ENCODE measurements around the gene ZNF500. TPM values are rescaled to one million over a fixed set of nuclear protein-coding genes. Genes with fewer than 3 reads are reported as not detected.

The ZNF500 gene
- total and polyA plus RNA-seq, 8 donors, result 12.5 to 20.8 (median 15.2) TPM

DNA sequence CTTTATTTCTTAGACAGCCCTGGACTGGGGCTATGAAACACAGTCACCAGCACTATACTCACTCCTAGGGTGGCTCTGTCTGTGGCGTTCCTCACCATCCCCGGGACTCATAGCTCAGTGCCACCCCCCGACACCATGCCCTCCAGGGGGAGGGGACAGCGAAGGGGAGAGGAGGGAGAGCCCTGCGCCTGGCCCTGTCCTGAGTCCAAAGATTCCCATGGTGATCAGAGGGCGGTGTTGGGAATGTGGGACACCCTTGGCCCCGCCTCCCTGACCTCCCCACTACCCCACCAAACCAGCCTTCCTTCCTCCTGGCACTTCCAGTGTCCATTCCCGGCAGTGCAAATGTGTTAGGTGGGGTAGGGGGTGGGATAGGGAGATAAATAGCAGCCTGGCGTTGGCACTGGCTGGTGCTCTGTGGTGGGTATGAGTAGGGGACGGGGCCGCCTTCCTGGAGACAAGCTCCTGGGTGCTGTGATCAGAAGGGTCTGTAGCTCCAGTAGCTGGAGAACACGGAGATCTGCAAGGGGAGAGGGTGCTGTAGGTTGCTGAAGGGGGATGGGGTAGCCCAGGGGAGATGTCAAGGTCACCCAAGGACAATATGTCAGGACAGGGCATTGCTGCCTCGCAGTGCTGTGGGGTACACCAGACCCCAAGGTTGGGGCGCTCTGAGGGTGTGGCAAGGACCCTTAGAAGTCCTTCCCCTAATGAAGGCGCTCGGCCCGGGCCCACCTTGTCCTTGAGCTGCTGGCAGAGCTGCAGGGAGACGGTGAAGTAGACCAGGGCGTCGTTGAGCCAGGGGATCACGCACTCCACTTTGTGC lies 30.2 kb upstream of the ZNF500 start:
- intact Hi-C loops (cut with DNase I), result no loop called here
- ATAC-seq (no peak), DNase-seq (no peak)
- Histone ChIP-seq H3K27me3 (no peaks in the 10 kb centered on the region), H3K36me3 (peaks cover 0 to 39% of the 10 kb centered on the region in 2 donors), H3K4me1 (peaks cover 14 to 24% of the 10 kb centered on the region in 2 donors), H3K27ac (no peak overlapping the region), H3K4me3 (no peak overlapping the region), H3K9me3 (no peaks in the 10 kb centered on the region)
- TF ChIP-seq, protein P1, sequence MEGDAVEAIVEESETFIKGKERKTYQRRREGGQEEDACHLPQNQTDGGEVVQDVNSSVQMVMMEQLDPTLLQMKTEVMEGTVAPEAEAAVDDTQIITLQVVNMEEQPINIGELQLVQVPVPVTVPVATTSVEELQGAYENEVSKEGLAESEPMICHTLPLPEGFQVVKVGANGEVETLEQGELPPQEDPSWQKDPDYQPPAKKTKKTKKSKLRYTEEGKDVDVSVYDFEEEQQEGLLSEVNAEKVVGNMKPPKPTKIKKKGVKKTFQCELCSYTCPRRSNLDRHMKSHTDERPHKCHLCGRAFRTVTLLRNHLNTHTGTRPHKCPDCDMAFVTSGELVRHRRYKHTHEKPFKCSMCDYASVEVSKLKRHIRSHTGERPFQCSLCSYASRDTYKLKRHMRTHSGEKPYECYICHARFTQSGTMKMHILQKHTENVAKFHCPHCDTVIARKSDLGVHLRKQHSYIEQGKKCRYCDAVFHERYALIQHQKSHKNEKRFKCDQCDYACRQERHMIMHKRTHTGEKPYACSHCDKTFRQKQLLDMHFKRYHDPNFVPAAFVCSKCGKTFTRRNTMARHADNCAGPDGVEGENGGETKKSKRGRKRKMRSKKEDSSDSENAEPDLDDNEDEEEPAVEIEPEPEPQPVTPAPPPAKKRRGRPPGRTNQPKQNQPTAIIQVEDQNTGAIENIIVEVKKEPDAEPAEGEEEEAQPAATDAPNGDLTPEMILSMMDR (IDR thresholded peaks at IDR 0.05), result no peak

DNA sequence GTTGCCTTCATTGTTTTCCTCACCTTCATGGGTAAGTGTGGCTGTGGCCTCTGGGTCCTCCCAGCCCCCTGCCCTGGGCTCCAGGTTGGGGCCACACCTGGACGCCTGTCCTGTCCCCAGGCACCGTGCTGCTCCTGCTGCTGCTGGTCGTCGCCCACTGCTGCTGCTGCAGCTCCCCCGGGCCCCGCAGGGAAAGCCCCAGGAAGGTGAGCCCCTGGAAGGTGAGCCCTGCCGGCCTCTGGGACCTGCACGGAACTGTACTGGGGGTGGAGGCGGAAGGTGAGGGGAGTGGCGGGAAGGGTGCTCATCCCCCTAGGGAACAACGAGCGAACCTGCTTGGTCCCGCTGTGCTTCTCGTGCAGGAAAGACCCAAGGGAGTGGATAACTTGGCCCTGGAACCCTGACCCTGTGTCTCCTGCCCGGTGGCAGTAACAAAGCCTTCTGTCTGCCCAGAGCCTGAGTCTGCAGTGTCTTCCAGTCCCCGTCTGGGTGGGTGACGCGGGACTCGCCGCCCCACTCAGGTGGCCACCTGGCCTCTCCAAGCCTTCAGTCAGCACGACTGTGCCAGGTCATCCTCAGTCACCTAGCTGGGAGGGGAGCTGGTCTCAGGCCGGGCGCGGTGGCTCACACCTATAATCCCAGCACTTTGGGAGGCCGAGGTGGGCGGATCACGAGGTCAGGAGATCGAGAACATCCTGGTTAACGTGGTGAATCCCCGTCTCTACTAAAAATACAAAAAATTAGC lies 29.0 kb upstream of the ZNF500 start:
- Histone ChIP-seq H3K4me1 (peaks cover 5 to 13% of the 10 kb centered on the region in 2 donors), H3K27ac (no peak overlapping the region), H3K27me3 (no peaks in the 10 kb centered on the region), H3K36me3 (peaks cover 0 to 39% of the 10 kb centered on the region in 2 donors), H3K9me3 (no peaks in the 10 kb centered on the region), H3K4me3 (peak overlapping the region in 1 of 2 donors; percentile 26)
- DNase-seq (no peak), ATAC-seq (no peak)
- intact Hi-C loops (cut with DNase I), result no loop called here
- TF ChIP-seq, protein P1 (IDR thresholded peaks at IDR 0.05), result no peak

DNA sequence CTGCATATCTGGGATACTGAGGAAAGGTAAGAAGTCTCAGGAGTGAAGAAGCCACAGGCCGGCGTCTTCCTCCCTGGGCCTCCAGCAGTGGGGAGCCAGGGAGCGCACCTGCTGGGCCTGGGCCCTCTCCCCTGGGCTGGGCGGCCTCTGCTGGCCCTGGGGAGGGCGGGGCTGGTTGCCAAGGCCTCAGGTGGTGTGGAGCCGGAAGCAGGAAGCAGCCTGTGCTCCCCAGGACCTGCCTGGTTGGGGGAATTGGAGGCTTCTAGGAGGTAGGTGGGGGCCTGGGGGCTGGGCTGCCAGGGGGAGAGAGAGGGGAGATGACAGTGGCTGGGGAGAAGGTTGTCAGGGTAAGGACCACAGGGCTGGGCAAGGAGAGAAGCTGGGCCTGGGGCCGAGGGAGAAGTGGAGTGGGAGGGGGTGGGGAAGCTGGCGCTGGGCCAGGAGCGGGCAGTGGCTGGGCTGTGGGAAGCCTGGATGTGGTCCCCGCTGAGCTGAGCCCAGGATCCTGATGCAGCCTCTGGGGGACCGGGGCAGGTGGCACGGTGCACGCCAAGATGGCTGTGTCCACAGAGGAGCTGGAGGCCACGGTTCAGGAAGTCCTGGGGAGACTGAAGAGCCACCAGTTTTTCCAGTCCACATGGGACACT lies 28.3 kb upstream of the ZNF500 start, which contains the start of gene SMIM22:
Gene SMIM22, plus strand, starts transcription at position 189 of the 647 bp plus-strand sequence. Its CDS starts 366 bp downstream, at position 555.
- Histone ChIP-seq H3K27ac (no peak within 1 kb of the TSS), H3K4me3 (peak within 1 kb of the TSS in 1 of 2 donors; percentile 26), H3K9me3 (no peaks in the 10 kb centered on the region), H3K27me3 (no peaks in the 10 kb centered on the region), H3K36me3 (peaks cover 0 to 39% of the 10 kb centered on the region in 2 donors), H3K4me1 (peaks cover 0 to 6% of the 10 kb centered on the region in 2 donors)
- intact Hi-C loops (cut with DNase I), result no loop called here
- TF ChIP-seq, protein P1 (IDR thresholded peaks at IDR 0.05), result no peak
- DNase-seq (peak in 1 of 4 donors; percentile 85), ATAC-seq (peak; percentile 91)

DNA sequence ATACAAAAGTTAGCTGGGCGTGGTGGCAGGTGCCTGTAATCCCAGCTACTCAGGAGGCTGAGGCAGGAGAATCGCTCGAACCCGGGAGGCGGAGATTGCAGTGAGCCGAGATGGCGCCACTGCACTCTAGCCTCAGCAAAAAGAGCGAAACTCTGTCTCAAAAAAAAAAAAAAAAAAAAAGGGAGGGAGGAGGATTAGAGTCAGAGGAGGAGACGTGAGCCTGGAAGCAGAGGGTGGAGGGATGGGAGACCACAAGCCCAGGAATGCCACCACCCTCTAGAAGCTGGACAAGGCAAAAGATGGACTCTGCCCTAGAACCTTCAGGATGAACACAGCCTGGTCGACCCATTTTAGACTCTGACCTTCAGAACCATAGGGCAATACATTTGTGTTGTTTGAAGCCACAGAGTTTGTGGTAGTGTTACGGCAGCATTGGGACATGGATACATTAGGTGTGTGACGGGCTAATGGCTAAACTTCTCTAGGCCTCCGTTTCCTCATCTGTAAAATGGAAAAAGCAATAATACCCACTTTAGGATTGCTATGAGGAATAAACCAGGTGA lies 26.1 kb upstream of the ZNF500 start:
- Histone ChIP-seq H3K27ac (no peak overlapping the region), H3K4me1 (no peaks in the 10 kb centered on the region), H3K4me3 (no peak overlapping the region), H3K9me3 (no peaks in the 10 kb centered on the region), H3K36me3 (peaks cover 0 to 23% of the 10 kb centered on the region in 2 donors), H3K27me3 (no peaks in the 10 kb centered on the region)
- DNase-seq (no peak), ATAC-seq (no peak)
- TF ChIP-seq, protein P1 (IDR thresholded peaks at IDR 0.05), result no peak
- intact Hi-C loops (cut with DNase I), result no loop called here
